Loucy (cell line): ENCODE data around the gene APPBP2.

Experiments used
- H2AFZ ChIP-seq: fragments of 200-600 bp; sonication (generic); 2 replicates; pipeline ENCODE4 v1.6.0; 2016; ENCODE audit warnings: antibody characterized with exemption, mild to moderate bottlenecking, low read length, moderate library complexity
- H3F3A ChIP-seq: fragments of 200-600 bp; 2 replicates; pipeline ENCODE4 v1.6.0; 2016; ENCODE audit warnings: antibody characterized with exemption, low read depth, mild to moderate bottlenecking
- H3K27me3 ChIP-seq: fragments of 200-600 bp; sonication (generic); 2 replicates; pipeline ENCODE4 v1.6.1; 2014; ENCODE audit warnings: low read length, mild to moderate bottlenecking; ENCODE audit not compliant: insufficient read depth, poor library complexity, severe bottlenecking
- H3K36me3 ChIP-seq: fragments of 200-600 bp; sonication (generic); 2 replicates; pipeline ENCODE4 v1.6.1; 2016; ENCODE audit warnings: low read length; ENCODE audit not compliant: insufficient read depth
- H3K4me1 ChIP-seq: fragments of 200-600 bp; sonication (generic); 2 replicates; pipeline ENCODE4 v1.5.1; 2014; ENCODE audit warnings: low read length, mild to moderate bottlenecking; ENCODE audit not compliant: insufficient read depth, poor library complexity, severe bottlenecking
- H3K4me2 ChIP-seq: fragments of 200-600 bp; sonication (generic); 2 replicates; pipeline ENCODE4 v1.6.0; 2014; ENCODE audit warnings: antibody characterized with exemption, low read length, low read depth, mild to moderate bottlenecking; ENCODE audit not compliant: poor library complexity, severe bottlenecking
- H3K4me3 ChIP-seq: fragments of 200-600 bp; sonication (generic); 2 replicates; pipeline ENCODE4 v1.5.1; 2014; ENCODE audit warnings: low read length, mild to moderate bottlenecking, mixed read lengths; ENCODE audit not compliant: poor library complexity, severe bottlenecking
- H3K79me2 ChIP-seq: fragments of 200-600 bp; sonication (generic); 2 replicates; pipeline ENCODE4 v1.6.1; 2014; ENCODE audit warnings: low read length; ENCODE audit not compliant: insufficient read depth
- H3K9ac ChIP-seq: fragments of 200-600 bp; sonication (generic); 2 replicates; pipeline ENCODE4 v1.6.0; 2014; ENCODE audit warnings: mild to moderate bottlenecking, low read depth, low read length, moderate library complexity; ENCODE audit not compliant: poor library complexity, severe bottlenecking
- H3K9me2 ChIP-seq: fragments of 200-600 bp; sonication (generic); replicated peaks from 2 replicates; pipeline ENCODE4 v1.6.1; 2016; ENCODE audit warnings: low read depth, low read length, mixed read lengths
- H3K9me3 ChIP-seq: fragments of 200-600 bp; sonication (generic); 2 replicates; pipeline ENCODE4 v1.6.1; 2014; ENCODE audit warnings: mild to moderate bottlenecking, antibody characterized with exemption, low read length, low read depth; ENCODE audit not compliant: insufficient read depth
- H4K20me1 ChIP-seq: fragments of 200-600 bp; sonication (generic); 2 replicates; pipeline ENCODE4 v1.6.0; 2014; ENCODE audit warnings: antibody characterized with exemption, low read length, mild to moderate bottlenecking; ENCODE audit not compliant: insufficient read depth, poor library complexity, severe bottlenecking
- EZH2phosphoT487 ChIP-seq: fragments of 200-600 bp; IDR thresholded peaks from 2 replicates; pipeline ENCODE4 v1.6.1; 2018; ENCODE audit warnings: antibody characterized with exemption, mild to moderate bottlenecking, moderate library complexity, borderline replicate concordance
- TF ChIP-seq, protein P1 (sequence below): fragments of 200-600 bp; sonication (generic); conservative IDR thresholded peaks from 2 replicates; pipeline ENCODE4 v1.5.1; 2014; ENCODE audit warnings: mild to moderate bottlenecking, antibody characterized with exemption, low read length

APPBP2 gene

DNA sequence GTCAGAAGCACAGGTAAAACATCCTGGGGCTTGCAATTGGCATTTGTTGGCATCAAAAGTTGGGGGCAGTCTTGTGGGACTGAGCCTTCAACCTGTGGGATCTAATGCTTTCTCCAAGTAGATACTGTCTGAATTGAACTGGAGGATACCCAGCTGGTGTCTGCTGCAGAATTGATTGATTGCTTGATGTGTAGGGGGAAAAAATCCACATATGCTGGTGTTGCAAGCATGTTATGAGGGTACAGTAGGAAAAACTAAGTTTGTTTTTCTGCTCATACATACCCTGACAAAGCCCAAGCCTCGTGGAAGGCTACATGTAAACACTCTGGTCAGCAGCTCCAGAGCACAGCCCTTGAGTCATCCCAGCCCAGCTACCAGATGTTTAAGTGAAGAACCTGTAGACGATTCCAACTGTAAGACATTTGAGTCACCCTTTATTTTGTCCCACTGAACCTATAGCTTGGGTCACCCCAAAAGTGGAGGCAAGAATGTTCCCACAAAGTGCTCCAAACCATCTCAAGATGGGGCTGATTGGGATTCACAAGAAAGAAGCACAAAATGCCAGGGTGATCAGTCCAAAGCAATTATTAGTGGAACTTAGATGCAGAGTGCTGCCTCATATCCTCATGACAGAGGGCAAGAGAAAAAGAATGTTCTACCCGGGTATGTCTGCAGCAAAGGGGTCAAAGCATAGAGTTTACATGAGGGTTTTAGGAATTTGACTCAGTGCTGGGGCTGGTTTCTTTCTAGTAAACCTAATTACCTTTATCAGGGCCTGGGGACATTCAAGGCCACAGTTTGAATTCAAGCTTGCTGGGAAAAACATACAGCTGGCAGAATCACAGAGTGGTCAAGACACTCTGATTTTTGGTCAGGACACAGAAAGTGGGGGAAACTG is 9.6 kb upstream of the APPBP2 start:
- Histone ChIP-seq H3K79me2 (no peaks in the 10 kb centered on the region), H3K4me1 (no peaks in the 10 kb centered on the region), H3K9me2 (no peaks in the 10 kb centered on the region), H3K4me3 (no peak overlapping the region), H3K9me3 (no peaks in the 10 kb centered on the region), H4K20me1 (no peaks in the 10 kb centered on the region), H3F3A (no peaks in the 10 kb centered on the region), H2AFZ (no peak overlapping the region), H3K9ac (no peak overlapping the region), H3K27me3 (no peaks in the 10 kb centered on the region), H3K36me3 (no peaks in the 10 kb centered on the region), H3K4me2 (no peak overlapping the region)
- TF ChIP-seq, protein P1, sequence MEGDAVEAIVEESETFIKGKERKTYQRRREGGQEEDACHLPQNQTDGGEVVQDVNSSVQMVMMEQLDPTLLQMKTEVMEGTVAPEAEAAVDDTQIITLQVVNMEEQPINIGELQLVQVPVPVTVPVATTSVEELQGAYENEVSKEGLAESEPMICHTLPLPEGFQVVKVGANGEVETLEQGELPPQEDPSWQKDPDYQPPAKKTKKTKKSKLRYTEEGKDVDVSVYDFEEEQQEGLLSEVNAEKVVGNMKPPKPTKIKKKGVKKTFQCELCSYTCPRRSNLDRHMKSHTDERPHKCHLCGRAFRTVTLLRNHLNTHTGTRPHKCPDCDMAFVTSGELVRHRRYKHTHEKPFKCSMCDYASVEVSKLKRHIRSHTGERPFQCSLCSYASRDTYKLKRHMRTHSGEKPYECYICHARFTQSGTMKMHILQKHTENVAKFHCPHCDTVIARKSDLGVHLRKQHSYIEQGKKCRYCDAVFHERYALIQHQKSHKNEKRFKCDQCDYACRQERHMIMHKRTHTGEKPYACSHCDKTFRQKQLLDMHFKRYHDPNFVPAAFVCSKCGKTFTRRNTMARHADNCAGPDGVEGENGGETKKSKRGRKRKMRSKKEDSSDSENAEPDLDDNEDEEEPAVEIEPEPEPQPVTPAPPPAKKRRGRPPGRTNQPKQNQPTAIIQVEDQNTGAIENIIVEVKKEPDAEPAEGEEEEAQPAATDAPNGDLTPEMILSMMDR, result no peak
- no peak for TF ChIP-seq EZH2phosphoT487

DNA sequence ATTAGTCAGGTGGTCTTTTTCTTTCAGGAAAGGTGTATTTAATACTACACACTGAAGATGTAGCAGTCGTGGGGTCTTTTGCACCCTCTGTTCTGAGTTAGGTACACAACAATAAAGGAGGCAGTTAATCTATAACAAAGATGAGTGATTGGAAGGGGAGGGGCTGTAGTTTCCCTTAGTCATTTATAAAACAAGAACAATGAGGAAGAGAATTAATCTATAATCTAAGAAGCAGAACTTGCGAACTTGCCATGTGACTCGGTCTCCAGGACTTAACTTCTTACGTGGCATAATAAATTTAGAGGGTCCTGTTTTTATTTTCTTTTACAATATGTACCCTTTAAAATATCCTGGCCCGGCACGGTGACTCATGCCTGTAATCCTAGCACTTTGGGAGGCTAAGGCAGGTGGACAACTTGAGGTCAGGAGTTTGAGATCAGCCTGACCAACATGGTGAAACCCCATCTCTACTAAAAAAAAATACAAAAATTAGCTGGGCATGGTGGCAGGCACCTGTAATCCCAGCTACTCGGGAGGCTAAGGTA is 8.6 kb upstream of the APPBP2 start:
- TF ChIP-seq, protein P1, result no peak
- TF ChIP-seq EZH2phosphoT487, result no peak
- no peak overlapping the region for H2AFZ ChIP-seq
- no peaks in the 10 kb centered on the region for H3K9me3 ChIP-seq
- H3K79me2 ChIP-seq, result no peaks in the 10 kb centered on the region
- H3K9me2 ChIP-seq, result no peaks in the 10 kb centered on the region
- H4K20me1 ChIP-seq, result no peaks in the 10 kb centered on the region
- no peak overlapping the region for H3K4me3 ChIP-seq
- no peak overlapping the region for H3K9ac ChIP-seq
- no peaks in the 10 kb centered on the region for H3K36me3 ChIP-seq
- no peak overlapping the region for H3K4me2 ChIP-seq
- no peaks in the 10 kb centered on the region for H3K27me3 ChIP-seq
- no peaks in the 10 kb centered on the region for H3K4me1 ChIP-seq
- no peaks in the 10 kb centered on the region for H3F3A ChIP-seq

DNA sequence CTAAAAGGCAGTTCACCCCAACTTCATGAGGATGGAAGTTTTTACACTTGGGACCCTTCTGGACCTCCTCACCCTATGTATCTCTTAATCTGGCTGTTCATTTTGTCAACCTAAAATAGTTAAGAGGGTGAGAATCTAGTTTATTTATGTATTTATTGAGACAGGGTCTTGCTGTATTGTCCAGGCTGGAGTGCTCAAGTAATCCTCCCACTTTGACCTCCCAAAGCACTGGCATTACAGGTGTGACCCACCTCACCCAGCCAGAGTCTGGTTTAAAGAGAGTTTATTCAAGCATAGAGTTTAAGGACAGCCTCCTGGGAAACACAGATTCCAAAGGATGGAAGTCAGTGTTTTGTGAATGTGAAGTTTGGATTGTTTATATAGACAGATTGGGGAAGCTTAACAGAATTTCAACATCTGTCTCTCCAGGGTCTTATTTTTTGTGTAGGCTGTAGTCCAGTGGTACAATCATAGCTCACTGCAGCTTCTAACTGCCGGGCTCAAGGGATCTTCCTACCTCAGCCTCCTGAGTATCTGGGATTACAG is 8.0 kb upstream of the APPBP2 start:
- no peaks in the 10 kb centered on the region for H3K36me3 ChIP-seq
- no peak overlapping the region for H3K4me3 ChIP-seq
- no peaks in the 10 kb centered on the region for H3K9me3 ChIP-seq
- H3F3A ChIP-seq, result no peaks in the 10 kb centered on the region
- no peaks in the 10 kb centered on the region for H4K20me1 ChIP-seq
- H3K9ac ChIP-seq, result no peak overlapping the region
- H3K4me1 ChIP-seq, result no peaks in the 10 kb centered on the region
- no peaks in the 10 kb centered on the region for H3K27me3 ChIP-seq
- H3K4me2 ChIP-seq, result no peak overlapping the region
- TF ChIP-seq EZH2phosphoT487, result no peak
- TF ChIP-seq, protein P1, result no peak
- no peaks in the 10 kb centered on the region for H3K79me2 ChIP-seq
- no peak overlapping the region for H2AFZ ChIP-seq
- H3K9me2 ChIP-seq, result no peaks in the 10 kb centered on the region
